ENCODE results near the gene TCIRG1.

The TCIRG1 gene

GRCh38 chr11:68002575-68002937 is 36.3 kb upstream of the TCIRG1 start:
- Histone ChIP-seq H3K9ac (ENCODE audit: low read depth, low read length) (peak overlapping the region; percentile 48; the same call in 1 of the 2 replicates), H3K36me3 (ENCODE audit: insufficient read depth, low read length) (no peaks in the 10 kb centered on the region), H3K4me1 (ENCODE audit: insufficient read depth, low read length) (peaks cover 9% of the 10 kb centered on the region; the same call in 1 of the 2 replicates), H3K9me3 (ENCODE audit: control insufficient read depth, insufficient read depth, low read length) (no peaks in the 10 kb centered on the region)

- H3K36me3 ChIP-seq (ENCODE audit: insufficient read depth, low read length) = no peaks in the 10 kb centered on the region
- H3K9me3 ChIP-seq (ENCODE audit: control insufficient read depth, insufficient read depth, low read length) = no peaks in the 10 kb centered on the region
- H3K4me1 ChIP-seq (ENCODE audit: insufficient read depth, low read length) = peaks cover 9% of the 10 kb centered on the region; the same call in 1 of the 2 replicates
- peak overlapping the region; percentile 48 for H3K9ac ChIP-seq (ENCODE audit: low read depth, low read length)
Observed at GRCh38 chr11:68002938-68003845, 35.6 kb upstream of the TCIRG1 start.

GRCh38 chr11:68003846-68004550 is 34.8 kb upstream of the TCIRG1 start, which contains the start of gene UNC93B1:
Gene UNC93B1, minus strand, starts transcription at chr11:68004097. Its CDS starts 54 bp downstream, at chr11:68004043.
- H3K9ac ChIP-seq (ENCODE audit: low read depth, low read length) = peak within 1 kb of the TSS; percentile 49
- no peaks in the 10 kb centered on the region for H3K9me3 ChIP-seq (ENCODE audit: control insufficient read depth, insufficient read depth, low read length)
- H3K4me1 ChIP-seq (ENCODE audit: insufficient read depth, low read length) = peaks cover 9% of the 10 kb centered on the region; the same call in 1 of the 2 replicates
- H3K36me3 ChIP-seq (ENCODE audit: insufficient read depth, low read length) = no peaks in the 10 kb centered on the region

- no peaks in the 10 kb centered on the region for H3K36me3 ChIP-seq (ENCODE audit: insufficient read depth, low read length)
- H3K9ac ChIP-seq (ENCODE audit: low read depth, low read length) = peak overlapping the region; percentile 49; the same call in 1 of the 2 replicates
- H3K9me3 ChIP-seq (ENCODE audit: control insufficient read depth, insufficient read depth, low read length) = no peaks in the 10 kb centered on the region
- H3K4me1 ChIP-seq (ENCODE audit: insufficient read depth, low read length) = peaks cover 10% of the 10 kb centered on the region; the same call in 1 of the 2 replicates
Observed at GRCh38 chr11:68004551-68005335, 34.1 kb upstream of the TCIRG1 start.

GRCh38 chr11:68006606-68007166 is 32.1 kb upstream of the TCIRG1 start:
- Histone ChIP-seq H3K9ac (ENCODE audit: low read depth, low read length) (no peak overlapping the region), H3K36me3 (ENCODE audit: insufficient read depth, low read length) (no peaks in the 10 kb centered on the region), H3K9me3 (ENCODE audit: control insufficient read depth, insufficient read depth, low read length) (no peaks in the 10 kb centered on the region), H3K4me1 (ENCODE audit: insufficient read depth, low read length) (peaks cover 25% of the 10 kb centered on the region; the same call in 1 of the 2 replicates)

GRCh38 chr11:68007498-68008380 is 31.1 kb upstream of the TCIRG1 start:
- Histone ChIP-seq H3K9ac (ENCODE audit: low read depth, low read length) (no peak overlapping the region), H3K4me1 (ENCODE audit: insufficient read depth, low read length) (peaks cover 25% of the 10 kb centered on the region; the same call in 1 of the 2 replicates)

GRCh38 chr11:68008381-68009337 is 30.2 kb upstream of the TCIRG1 start:
- Histone ChIP-seq H3K9me3 (ENCODE audit: control insufficient read depth, insufficient read depth, low read length) (no peaks in the 10 kb centered on the region), H3K9ac (ENCODE audit: low read depth, low read length) (no peak overlapping the region), H3K4me1 (ENCODE audit: insufficient read depth, low read length) (peaks cover 25% of the 10 kb centered on the region; the same call in 1 of the 2 replicates), H3K36me3 (ENCODE audit: insufficient read depth, low read length) (no peaks in the 10 kb centered on the region)

More at GRCh38 chr11:68007498-68008380, 31.1 kb upstream of the TCIRG1 start:
- Histone ChIP-seq H3K9me3 (ENCODE audit: control insufficient read depth, insufficient read depth, low read length) (no peaks in the 10 kb centered on the region), H3K36me3 (ENCODE audit: insufficient read depth, low read length) (no peaks in the 10 kb centered on the region)

GRCh38 chr11:68009391-68010089 is 29.3 kb upstream of the TCIRG1 start:
- no peak overlapping the region for H3K9ac ChIP-seq (ENCODE audit: low read depth, low read length)
- no peaks in the 10 kb centered on the region for H3K36me3 ChIP-seq (ENCODE audit: insufficient read depth, low read length)
- H3K9me3 ChIP-seq (ENCODE audit: control insufficient read depth, insufficient read depth, low read length) = no peaks in the 10 kb centered on the region
- peaks cover 23% of the 10 kb centered on the region; the same call in 1 of the 2 replicates for H3K4me1 ChIP-seq (ENCODE audit: insufficient read depth, low read length)

GRCh38 chr11:68010090-68011041 is 28.5 kb upstream of the TCIRG1 start, which contains the start of gene ALDH3B1:
Gene ALDH3B1, plus strand, starts transcription at chr11:68010327. Its CDS starts 4,971 bp downstream, at chr11:68015298.
- Histone ChIP-seq H3K9ac (ENCODE audit: low read depth, low read length) (no peak within 1 kb of the TSS), H3K9me3 (ENCODE audit: control insufficient read depth, insufficient read depth, low read length) (no peaks in the 10 kb centered on the region), H3K36me3 (ENCODE audit: insufficient read depth, low read length) (no peaks in the 10 kb centered on the region), H3K4me1 (ENCODE audit: insufficient read depth, low read length) (peaks cover 23% of the 10 kb centered on the region; the same call in 1 of the 2 replicates)

GRCh38 chr11:68011051-68011943 is 27.5 kb upstream of the TCIRG1 start:
- Histone ChIP-seq H3K9ac (ENCODE audit: low read depth, low read length) (no peak overlapping the region), H3K36me3 (ENCODE audit: insufficient read depth, low read length) (no peaks in the 10 kb centered on the region), H3K9me3 (ENCODE audit: control insufficient read depth, insufficient read depth, low read length) (no peaks in the 10 kb centered on the region), H3K4me1 (ENCODE audit: insufficient read depth, low read length) (peaks cover 23% of the 10 kb centered on the region; the same call in 1 of the 2 replicates)

Data from ES-I3 (cell line).